Panc1 (cell line): ENCODE results near the gene DENND4C.

ENCODE experiments used
- POLR2AphosphoS5 ChIP-seq: IDR thresholded peaks from 2 replicates; pipeline ENCODE4 v1.6.1; 2012; ENCODE audit warnings: mild to moderate bottlenecking, low read depth, low read length, moderate library complexity
- TCF7L2 ChIP-seq: IDR thresholded peaks from 2 replicates; pipeline ENCODE4 v1.6.1; 2011; ENCODE audit warnings: mild to moderate bottlenecking, low read depth, low read length, inconsistent platforms
- TF ChIP-seq, protein P1 (sequence below): fragments of 450-650 bp; IDR thresholded peaks from 2 replicates; pipeline ENCODE4 v1.5.1; 2017; ENCODE audit warnings: mild to moderate bottlenecking
- TF ChIP-seq, protein P2 (sequence below), 2 experiments: IDR thresholded peaks; 2 replicates each; pipeline ENCODE4 v1.6.1; 2011 to 2012; ENCODE audit warnings: low read depth in 2 of 2, control low read depth in 1 of 2, low read length in 1 of 2, mild to moderate bottlenecking in 1 of 2, moderate library complexity in 1 of 2; ENCODE audit not compliant: insufficient read depth in 1 of 2

GRCh38 chr9:19411316-19411715 lies 180.8 kb downstream of the DENND4C start:
- TF ChIP-seq, protein P1, sequence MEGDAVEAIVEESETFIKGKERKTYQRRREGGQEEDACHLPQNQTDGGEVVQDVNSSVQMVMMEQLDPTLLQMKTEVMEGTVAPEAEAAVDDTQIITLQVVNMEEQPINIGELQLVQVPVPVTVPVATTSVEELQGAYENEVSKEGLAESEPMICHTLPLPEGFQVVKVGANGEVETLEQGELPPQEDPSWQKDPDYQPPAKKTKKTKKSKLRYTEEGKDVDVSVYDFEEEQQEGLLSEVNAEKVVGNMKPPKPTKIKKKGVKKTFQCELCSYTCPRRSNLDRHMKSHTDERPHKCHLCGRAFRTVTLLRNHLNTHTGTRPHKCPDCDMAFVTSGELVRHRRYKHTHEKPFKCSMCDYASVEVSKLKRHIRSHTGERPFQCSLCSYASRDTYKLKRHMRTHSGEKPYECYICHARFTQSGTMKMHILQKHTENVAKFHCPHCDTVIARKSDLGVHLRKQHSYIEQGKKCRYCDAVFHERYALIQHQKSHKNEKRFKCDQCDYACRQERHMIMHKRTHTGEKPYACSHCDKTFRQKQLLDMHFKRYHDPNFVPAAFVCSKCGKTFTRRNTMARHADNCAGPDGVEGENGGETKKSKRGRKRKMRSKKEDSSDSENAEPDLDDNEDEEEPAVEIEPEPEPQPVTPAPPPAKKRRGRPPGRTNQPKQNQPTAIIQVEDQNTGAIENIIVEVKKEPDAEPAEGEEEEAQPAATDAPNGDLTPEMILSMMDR: no peak
- TF ChIP-seq, protein P2, sequence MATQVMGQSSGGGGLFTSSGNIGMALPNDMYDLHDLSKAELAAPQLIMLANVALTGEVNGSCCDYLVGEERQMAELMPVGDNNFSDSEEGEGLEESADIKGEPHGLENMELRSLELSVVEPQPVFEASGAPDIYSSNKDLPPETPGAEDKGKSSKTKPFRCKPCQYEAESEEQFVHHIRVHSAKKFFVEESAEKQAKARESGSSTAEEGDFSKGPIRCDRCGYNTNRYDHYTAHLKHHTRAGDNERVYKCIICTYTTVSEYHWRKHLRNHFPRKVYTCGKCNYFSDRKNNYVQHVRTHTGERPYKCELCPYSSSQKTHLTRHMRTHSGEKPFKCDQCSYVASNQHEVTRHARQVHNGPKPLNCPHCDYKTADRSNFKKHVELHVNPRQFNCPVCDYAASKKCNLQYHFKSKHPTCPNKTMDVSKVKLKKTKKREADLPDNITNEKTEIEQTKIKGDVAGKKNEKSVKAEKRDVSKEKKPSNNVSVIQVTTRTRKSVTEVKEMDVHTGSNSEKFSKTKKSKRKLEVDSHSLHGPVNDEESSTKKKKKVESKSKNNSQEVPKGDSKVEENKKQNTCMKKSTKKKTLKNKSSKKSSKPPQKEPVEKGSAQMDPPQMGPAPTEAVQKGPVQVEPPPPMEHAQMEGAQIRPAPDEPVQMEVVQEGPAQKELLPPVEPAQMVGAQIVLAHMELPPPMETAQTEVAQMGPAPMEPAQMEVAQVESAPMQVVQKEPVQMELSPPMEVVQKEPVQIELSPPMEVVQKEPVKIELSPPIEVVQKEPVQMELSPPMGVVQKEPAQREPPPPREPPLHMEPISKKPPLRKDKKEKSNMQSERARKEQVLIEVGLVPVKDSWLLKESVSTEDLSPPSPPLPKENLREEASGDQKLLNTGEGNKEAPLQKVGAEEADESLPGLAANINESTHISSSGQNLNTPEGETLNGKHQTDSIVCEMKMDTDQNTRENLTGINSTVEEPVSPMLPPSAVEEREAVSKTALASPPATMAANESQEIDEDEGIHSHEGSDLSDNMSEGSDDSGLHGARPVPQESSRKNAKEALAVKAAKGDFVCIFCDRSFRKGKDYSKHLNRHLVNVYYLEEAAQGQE (IDR thresholded peaks at IDR 0.05; ENCODE audit: insufficient read depth in 1 of 2, low read depth in 2 of 2, low read length in 1 of 2): no peak
- no peak for TF ChIP-seq POLR2AphosphoS5
- TF ChIP-seq TCF7L2: no peak
